GM19395 (cell line): ENCODE data around the gene RPH3AL.

Experiments used
- ATAC-seq: cut with Tn5 transposase; IDR thresholded peaks from one replicate; pipeline ENCODE4 v1.9.1; 2021; ENCODE audit warnings: mild to moderate bottlenecking, moderate library complexity; ENCODE audit not compliant: unreplicated experiment

The RPH3AL gene

DNA sequence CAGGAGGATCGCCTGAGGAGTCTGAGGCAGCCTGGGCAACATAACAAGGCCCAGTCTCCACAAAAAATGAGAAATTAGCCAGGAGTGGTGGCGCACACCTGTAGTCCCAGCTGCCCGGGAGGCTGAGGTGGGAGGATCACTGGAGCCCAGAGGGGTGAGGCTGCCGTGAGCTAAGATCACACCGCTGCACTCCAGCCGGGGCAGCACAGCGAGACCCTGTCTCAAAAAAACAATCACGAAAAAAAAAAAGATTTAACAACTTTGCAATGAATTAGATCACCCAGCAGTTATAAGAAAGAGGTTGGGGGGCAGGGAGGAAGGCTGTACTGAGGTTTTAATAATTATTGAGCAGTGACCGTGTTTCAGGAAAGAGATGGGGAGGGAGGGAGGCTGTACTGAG is 49.4 kb downstream of the RPH3AL start:
- ATAC-seq = no peak

DNA sequence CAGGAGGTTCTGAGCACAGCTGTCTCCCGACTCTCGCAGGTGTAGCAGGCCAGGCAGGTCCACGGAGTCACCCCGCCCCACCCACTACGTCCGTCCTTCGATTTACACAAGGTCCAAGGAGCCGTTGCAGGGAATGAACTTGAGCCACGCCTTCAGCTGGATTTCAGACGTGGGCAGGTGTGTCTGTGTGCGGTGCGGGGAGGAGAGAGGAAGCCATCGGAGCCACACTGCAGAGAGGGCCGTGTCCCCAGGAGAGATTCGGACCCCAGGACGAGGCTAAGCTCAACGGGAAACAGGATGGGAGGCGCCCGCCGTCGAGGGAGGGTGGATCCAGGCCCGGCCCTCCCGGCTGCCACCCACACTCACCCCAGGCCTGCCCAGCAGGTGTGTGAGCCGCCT is 50.3 kb downstream of the RPH3AL start:
- no peak for ATAC-seq

DNA sequence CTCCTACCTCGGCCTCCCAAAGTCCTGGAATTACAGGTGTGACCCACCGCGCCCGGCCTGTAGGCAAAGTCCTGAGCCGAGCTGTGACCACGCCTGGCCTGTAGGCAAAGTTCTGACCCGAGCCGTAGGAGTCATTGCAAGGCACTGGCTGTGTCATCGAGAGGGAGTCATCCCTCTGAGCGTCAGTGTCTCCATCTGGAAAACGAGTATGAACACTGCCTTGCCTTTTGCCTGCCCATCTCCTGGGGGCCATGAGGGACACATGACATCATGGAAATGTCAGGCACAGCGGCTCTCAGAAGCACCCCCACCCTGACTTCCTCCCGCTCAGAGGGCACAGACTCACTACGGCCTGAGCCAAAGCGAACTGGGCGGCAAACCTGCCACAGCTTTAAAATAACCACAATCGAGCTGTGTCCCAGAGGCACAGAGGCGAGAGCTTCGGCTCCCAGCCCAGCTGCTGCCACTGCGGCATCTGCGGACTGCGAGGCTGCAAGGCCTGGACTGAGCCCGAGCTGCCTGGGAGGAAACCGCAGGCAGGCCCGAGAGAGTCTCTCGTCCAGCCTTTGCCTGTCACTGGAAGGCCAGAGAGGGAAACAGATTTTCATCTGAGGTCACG is 50.8 kb downstream of the RPH3AL start:
- ATAC-seq = no peak

DNA sequence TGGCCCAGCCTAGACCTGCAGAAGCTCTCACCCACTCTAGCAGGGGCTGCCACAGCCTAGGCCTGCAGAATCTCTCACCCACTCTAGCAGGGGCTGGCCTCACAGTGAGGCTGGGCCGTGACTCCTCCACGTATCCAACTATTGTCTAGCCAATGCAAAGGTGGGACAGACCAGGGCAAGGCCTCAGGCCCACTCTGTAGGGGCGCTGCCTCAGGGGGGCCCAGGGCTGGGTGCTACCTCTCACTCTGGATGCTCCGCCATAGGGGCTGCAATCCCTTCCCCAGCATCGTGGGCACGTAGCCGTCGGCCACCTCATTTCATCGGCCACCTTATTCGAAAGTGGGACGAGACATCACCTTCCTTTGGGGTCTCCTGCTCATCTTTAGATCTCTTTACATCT is 51.7 kb downstream of the RPH3AL start:
- no peak for ATAC-seq

DNA sequence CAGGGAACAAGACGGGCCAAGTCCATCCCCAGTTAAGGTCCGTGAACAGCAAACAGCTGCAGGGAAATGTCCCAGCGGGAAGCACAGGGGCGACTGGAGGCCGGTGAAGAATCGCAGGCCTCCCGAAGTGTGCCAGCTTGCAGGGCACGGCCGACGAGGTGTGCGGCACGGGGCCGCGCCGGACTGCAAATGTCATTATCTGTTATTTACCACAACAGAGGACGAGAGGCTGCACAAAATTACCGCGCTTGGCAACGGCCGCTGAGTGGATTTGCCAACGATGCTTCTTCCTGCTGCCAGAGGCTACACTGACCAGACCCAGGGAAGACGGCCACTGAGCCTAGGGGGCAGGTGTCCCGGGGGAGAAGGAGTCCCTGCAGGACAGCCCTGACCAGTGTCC is 53.1 kb downstream of the RPH3AL start:
- ATAC-seq = no peak

DNA sequence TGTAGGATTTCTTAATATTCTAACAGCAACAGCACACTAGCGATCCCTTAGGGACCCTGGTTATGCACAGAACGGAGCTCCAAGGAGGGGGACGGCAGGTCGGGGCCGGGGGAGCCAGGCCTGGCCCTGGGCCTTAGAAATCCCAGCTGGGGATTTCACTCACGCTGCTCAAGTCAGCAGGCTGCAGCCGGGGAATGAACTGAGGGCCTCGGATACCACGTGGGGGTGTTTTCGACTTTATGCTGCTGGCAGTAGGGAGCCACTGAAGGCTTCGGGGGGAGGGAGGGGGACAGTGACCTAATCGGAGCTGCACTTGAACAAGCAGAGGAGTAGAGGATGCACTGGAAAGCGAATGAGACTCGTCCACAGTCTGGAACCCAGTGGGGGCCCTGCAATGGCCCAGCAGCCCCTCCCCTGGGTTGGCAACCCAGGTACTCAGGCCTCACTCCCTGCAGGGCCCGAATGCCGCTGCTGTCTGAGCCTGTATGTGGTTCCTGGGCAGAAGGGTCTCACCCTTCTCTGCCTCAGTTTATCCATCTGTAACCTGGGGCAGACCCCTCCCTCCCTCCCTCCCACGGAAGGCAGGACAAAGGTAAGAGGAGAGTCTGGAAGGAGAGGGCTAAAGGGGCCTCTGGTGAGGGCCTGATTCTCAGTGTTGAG is 53.7 kb downstream of the RPH3AL start:
- ATAC-seq = no peak

DNA sequence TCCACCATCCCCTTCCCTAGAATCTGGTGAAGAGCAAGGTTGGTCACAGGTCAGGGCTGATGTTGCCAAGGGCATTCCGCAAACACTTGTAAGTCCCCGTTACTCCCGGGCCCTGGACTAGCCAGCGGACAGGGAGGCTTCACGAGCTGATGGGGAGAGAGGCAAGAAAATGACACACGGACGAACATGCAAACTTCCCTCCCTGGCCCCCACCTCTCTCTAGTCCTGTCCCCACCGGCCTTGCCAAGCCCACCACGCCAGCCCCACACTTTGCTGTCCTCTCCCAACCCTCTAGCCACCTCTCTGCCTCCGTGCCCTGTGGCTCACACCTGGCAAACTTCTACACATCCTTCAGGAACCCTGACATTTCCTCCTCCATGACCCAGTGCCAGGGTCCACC is 54.8 kb downstream of the RPH3AL start:
- ATAC-seq = no peak

DNA sequence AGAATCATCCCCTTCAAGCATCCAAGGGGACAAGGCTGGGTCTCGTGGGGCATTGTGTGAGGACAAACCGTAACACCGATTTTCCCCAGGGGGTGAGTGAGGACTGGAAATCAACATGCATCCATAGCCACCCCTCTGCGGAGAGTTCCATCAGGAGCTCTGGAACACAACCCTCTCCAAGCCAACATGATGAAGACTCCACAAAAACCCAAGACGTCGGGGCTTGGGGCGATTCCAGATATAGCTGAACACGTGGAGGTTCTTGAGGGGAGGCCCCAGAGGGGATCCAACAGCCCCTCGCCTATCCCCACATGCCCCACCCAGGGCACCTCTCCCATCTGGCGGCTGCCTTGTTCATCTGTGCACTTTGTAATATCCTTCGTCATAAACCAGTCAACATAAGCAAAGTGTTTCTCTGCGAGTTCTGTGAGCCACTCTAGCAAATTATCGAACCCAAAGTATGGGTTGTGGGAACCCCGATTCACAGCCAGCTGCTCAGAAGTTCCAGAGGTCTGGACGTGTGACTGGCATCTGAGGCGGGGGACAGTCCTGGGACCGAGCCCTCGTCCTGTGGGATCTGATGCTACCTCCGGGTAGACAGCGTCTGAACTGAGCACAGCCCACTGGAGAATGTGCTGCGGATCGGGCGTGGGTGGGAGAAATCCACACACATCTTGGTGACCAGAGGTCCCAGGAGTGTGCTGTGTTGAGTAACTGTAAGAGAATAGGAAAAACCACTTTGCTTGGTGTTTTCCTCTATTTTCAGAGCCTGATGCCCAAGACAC is 55.5 kb downstream of the RPH3AL start:
- ATAC-seq = no peak

DNA sequence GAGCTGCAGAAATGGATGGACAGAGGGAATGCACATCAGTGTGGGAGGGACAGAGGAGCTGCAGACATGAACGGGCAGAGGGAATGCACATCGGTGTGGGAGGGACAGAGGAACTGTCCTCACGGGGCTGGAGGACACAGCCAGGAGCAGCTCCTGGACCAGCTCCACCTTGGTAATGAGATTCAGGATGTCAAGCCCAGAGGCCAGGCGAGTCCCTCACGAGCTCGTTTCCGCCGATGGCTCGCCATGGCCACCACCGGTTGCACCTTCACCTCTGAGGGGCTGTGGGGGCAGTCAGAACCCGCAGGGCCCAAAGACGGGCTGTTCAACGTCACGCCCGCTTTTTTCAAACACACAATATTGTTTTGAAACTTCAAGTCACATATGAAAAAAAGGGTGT is 56.2 kb downstream of the RPH3AL start:
- ATAC-seq = no peak

DNA sequence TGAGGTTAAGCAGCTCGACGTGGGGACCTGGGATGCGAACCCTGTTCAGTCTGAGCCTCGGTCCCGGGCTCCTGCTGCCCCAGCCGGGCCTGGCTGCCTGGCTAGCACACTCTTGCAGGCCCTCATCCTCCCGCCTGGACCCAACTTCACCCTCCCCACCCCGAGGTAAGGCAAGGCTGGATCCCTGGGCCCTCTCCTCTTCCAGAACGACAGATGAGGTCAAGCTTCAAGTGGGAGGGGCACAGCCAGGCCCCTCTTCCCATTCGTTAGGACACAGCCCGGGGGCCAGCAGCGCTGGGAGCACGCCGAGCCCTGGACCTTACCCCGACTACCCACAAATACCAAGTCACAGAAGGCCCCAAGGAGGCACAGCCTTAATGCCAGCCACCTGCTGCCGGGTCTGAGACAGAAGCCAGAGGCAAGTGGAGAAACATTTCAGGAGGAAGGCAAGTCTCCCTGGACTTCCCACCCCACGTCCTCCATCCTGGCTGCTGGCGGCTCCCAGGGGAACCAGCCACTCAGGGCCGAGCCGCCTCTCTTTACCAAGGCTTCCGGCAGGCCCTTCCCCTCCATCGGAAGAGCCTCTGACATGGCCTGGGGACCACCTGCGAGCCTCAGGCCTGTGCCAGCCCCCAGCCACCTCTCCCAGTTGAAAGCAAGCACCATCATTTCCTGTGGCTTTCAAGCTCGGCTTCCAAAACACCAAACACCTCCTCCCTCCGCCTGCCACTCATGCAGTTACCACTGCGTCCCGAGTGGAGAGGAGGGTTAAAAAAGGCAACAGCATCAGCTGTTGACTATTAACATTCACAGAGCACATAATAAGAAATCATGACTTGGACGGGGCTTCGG is 59.9 kb downstream of the RPH3AL start:
- ATAC-seq = no peak

DNA sequence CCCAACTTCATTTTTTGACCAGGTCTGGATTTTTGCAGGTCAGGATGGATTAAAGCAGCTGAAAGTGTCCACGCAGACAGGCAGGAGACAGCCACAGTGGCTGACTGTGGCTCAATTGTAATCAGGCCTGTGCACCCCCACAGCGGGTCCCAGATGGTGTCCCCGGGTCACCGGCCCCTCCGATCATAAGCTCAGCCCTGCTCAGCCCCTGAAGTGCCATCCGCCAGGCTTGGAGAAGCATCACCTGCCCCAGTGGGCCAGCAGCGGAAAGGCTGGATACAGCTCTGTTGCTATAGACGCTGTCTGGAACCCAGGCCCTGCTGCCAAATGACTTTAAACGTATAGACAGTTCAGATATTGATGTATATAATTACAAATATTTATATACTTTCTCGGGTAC is 60.6 kb downstream of the RPH3AL start:
- ATAC-seq = no peak

DNA sequence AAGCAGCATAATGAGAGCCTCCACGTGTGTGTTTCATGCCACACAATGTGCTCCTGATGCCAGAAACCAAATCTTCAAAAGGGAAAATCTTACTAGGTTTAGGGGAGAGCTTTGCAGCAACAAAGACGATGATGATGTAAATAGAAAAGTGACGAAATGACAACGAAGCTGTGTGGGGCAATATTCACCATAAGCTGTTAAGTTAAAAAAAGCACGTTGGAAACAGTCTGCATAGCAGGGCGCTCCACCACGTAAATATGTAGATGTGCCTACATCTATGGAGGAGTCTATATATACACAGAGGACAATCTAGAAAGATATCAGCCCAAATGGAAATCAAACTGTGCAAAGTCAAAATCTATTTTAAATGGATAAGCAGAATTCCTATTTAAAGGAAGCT is 61.0 kb downstream of the RPH3AL start:
- ATAC-seq = no peak

DNA sequence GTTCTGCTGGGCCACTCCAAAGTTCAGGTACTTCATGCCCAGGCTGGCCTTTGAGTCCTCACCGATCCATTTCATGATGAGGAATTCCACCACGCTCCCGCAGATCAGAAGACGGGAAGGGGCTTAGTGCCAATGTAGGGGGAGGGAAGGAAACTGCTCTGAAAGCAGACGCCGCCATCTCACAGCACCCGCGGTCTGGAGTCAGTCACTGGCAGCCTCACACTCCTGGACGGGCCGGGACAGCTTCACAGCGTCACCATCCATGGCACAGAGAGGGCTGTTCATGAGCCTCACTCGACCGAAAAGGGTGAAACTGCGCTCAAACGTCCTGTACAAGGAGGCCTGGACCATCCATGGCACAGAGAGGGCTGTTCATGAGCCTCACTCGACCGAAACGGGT is 62.0 kb downstream of the RPH3AL start:
- no peak for ATAC-seq

DNA sequence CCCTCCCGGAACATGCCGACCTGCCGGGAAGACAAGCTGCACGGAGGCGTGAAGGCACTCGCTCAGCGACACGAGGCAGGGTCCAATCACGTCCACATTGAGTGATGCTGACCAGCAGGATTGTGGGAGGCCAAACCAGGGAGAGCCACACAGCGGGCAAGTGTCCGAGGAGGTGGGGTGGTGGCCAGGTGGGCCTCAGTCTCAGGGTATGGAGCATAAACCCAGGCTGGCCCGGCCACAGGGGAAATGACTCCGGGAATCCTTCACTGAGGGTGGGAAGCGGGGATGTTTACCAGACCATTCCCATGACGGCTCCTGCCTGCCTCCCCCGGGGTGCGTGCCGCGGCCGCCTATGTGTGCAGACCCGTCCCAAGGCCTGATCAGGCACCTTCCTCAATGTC is 62.5 kb downstream of the RPH3AL start:
- ATAC-seq = no peak

DNA sequence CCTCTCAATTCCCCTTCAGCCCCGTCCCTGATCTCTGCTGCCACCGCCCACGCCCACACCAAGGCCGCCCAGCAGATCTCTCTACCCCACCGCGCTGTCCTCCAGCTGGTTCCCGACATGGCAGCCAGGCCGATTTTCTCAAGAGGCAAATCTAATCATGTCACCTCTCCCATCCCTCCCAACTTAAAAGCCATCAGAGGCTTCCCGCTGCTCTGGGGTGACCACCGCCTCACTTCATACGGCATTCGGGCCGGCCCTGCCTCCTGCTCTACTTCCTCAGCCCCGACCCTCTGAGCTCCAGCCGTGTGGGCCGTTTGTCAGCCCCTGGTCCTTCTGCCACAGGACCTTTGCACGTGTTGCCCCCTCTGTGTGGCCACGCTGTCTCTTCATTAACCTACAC is 63.2 kb downstream of the RPH3AL start:
- no peak for ATAC-seq

DNA sequence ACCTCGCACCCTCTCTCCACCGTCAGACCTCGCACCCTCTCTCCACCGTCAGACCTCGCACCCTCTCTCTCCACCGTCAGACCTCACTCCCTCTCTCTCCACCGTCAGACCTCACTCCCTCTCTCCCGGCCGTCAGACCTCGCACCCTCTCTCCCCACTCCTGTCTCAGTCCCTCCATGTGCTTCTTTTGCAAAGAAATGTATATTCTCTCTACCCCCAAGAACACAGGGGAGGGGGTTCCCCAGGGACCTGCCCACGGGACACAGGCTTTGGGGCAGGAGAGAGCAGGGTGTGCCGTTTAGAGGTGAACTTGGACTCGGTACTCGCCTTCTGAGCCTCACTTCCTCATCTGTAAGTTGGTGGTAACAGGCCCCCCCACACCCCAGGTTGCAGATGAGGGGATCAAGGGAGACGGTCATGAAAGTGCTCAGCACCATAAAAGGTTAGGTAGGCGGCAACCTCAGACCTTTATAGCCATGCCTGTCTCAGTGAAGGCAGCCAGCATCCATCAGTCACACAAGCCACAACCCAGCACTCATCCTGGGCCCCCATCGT is 63.7 kb downstream of the RPH3AL start:
- ATAC-seq = no peak

DNA sequence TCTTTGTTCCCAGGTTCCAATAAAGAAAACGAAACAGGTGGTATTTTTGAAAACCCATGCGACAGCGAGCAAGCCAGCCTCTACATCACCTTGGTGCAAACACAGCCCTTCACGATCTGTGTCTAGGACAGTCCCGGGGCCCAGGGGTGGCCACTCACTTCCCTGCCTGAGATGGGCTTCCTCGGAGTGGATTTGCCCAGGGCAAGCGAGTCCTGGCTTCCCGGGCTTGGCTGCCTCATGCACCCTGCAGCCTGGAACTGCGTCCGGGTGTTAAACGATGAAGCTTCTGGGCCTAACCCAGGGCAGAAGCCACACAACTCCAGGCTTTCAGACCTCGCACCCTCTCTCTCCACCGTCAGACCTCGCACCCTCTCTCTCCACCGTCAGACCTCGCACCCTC is 66.0 kb downstream of the RPH3AL start:
- no peak for ATAC-seq

DNA sequence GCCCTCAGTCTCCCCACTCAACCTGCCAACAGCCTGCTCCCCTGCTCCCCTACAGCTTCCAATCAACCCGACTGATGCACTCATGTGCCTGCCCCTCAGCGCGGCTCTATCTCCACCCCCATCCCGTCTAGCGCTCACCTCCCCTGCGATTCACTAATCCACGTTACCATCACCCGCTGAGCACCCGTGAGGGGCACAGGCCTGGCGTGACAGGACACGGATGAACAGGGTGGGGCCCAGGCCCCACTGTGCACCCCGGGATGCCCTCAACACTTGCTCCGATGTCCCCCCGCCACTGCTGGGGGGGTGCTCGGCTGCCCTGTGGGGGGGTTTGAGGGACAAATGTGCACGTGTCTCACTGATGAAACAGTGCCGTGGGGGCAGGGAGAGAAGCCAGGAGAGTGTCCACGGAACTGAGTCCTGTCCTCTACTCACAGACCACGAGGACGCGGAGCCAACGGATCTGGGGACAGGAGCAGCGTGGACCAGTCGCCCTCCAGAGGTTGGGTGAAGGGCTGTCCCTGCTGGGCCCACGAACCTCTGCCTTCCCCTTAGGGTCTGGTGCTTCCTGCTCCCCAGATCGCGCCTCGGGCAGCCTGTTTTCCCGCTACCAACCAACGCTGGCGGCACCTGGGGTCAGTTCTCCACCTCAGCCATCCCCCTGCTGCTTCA is 66.7 kb downstream of the RPH3AL start:
- ATAC-seq = no peak

DNA sequence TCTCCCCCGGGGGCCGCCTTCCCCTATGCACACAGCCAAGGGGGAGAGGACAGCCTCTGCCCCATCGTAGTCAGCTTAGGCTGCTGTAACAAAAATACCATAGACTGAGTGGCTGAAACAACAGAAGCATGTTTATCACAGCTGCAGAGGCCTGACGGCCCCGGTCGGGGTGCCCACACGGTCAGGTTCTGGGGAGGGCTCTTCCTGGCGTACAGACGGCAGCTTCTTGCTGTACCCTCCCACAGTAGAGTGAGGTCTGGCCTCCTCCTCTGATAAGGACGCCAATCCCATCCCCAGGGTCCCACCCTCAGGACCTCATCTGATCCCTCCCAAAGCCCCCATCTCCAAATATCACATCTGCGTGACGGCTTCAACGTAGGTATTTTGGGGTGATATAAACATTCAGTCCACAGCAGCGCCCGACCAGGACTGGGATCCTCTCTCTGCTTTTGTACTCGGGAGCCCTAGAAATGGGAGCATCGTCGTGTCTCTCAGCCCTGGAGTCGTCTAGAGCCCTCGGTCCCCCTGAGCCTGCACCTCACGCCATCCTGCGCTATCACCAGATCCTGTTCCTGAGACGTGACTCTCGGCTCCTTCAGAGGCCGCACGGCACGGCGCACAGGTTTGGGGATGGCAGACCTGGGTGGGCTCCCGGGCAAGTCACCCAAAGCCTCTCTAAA is 67.8 kb downstream of the RPH3AL start:
- ATAC-seq = no peak
